Coronary artery (tissue), 2 donors: ENCODE data around the gene ADGRG1.

Source experiments
- DNase-seq: peaks from one replicate; pipeline ENCODE4 v3.0.0-alpha.2; 2017; ENCODE audit warnings: low spot score
- H3K27ac ChIP-seq, 2 donors: fragments of 200-600 bp; sonication (generic); one replicate each; pipeline ENCODE4 v1.5.1; 2016 to 2019
- H3K4me3 ChIP-seq: fragments of 200-600 bp; sonication (generic); 2 replicates; pipeline ENCODE4 v1.5.1; 2016; ENCODE audit warnings: mild to moderate bottlenecking, moderate library complexity
- TF ChIP-seq, protein P1 (sequence below): fragments of 200-600 bp; sonication (generic); IDR thresholded peaks from one replicate; pipeline ENCODE4 v1.5.1; 2019; ENCODE audit warnings: antibody characterized with exemption

Gene ADGRG1

DNA sequence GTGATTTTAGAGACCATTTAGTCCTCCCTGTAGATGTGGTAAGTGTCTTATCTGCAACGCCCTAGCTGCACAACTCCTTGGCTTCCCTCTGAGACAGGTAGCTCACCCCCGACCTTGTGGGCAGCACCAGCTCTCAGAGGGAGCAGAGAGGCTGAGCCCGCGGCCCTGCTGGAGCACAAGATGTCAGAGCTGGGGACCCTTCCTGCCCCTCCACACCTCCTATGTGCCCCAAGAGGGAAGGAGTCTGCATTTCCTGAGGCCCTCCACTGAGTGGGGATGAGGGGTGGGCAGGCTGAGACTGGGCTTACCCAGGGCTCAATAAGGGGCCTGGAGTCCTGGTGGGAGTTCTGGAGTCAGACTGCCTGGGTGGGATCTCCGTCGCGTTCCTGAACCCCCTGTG lies 12.2 kb upstream of the ADGRG1 start:
- peak; percentile 41 for DNase-seq
- H3K4me3 ChIP-seq: no peak overlapping the region
- H3K27ac ChIP-seq: no peak overlapping the region
- TF ChIP-seq, protein P1, sequence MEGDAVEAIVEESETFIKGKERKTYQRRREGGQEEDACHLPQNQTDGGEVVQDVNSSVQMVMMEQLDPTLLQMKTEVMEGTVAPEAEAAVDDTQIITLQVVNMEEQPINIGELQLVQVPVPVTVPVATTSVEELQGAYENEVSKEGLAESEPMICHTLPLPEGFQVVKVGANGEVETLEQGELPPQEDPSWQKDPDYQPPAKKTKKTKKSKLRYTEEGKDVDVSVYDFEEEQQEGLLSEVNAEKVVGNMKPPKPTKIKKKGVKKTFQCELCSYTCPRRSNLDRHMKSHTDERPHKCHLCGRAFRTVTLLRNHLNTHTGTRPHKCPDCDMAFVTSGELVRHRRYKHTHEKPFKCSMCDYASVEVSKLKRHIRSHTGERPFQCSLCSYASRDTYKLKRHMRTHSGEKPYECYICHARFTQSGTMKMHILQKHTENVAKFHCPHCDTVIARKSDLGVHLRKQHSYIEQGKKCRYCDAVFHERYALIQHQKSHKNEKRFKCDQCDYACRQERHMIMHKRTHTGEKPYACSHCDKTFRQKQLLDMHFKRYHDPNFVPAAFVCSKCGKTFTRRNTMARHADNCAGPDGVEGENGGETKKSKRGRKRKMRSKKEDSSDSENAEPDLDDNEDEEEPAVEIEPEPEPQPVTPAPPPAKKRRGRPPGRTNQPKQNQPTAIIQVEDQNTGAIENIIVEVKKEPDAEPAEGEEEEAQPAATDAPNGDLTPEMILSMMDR: no peak

DNA sequence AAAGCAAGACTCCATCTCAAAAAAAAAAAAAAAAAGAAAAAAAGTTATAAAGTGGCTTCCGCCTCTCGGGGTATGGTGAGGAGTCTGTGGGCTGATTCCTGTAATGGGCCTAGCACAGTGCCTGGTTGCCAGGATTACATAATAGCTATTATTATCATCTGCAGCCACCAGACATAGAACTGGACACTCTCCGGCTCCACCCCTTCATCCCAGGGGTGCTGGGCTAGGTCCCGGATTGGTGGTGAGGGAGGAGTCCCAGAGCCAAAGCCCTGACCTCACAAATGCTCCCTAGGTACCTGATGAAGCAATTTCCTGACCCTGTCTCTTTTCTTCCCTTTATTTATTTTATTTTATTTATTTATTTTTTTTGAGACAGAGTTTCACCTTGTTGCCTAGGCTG lies 11.6 kb upstream of the ADGRG1 start:
- peak; percentile 47 for DNase-seq
- TF ChIP-seq, protein P1: no peak
- Histone ChIP-seq H3K27ac (no peak overlapping the region), H3K4me3 (no peak overlapping the region)

DNA sequence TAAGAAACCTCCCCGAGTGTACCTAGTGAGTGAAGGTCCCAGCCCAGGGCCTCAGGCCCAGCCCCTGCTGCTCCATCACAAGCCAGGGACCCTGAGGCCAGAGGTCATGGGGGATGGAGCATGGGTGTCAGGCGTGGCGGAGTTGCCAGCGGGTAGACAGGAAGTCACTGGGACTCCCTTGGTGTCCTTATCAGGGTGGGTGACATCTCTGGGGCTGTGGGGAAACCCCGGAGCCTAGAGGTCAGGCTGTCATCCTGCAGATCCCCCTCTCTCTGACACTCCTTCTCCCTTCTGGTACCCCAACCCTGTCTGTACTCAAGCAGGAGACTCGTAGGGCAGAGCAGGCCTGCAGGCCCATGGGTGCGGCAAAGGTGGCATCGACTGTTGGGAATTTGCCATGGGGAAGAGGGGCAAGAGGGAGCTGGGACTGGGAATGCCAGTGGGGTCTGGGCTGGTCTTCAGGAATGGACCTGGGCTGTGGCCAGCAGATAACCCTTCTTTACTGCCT lies 10.8 kb upstream of the ADGRG1 start:
- Histone ChIP-seq H3K27ac (no peak overlapping the region), H3K4me3 (no peak overlapping the region)
- TF ChIP-seq, protein P1: no peak
- DNase-seq: peak; percentile 64

DNA sequence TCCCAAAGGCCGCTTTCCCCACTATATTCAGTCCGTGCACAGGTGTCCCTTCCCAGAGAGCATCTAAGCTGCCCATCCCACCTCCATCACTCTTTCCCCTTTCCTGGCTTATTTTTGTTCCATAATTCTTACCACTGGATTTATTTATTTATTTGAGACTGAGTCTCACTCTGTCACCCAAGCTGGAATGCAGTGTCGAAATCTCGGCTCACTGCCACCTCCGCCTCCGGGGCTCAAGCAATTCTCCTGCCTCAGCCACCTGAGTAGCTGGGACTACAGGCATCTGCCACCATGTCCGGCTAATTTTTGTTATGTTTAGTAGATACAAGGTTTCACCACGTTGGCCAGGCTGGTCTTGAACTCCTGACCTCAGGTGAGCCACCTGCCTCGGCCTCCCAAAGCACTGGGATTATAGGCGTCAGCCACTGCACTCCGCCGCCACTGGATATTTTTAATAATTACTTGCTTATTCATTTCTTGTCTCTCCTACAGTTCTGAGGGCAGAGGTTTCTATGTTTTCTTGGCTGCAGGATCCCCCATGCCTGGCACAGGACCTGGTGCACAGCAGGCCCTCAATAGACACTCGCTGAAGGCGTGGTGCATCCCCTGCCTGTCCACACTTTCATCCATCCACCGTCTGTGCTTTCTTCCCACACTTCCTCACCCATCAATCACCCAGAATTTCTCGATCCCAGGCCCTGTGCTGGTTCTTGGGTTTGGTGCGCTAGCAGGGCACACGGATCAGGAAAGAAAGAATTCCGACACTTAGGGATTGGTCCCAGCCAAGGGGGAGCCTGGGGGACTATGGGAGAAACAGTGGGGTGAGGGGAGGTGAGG lies 9.9 kb upstream of the ADGRG1 start:
- Histone ChIP-seq H3K4me3 (no peak overlapping the region), H3K27ac (no peak overlapping the region)
- TF ChIP-seq, protein P1: no peak
- peak; percentile 60 for DNase-seq

DNA sequence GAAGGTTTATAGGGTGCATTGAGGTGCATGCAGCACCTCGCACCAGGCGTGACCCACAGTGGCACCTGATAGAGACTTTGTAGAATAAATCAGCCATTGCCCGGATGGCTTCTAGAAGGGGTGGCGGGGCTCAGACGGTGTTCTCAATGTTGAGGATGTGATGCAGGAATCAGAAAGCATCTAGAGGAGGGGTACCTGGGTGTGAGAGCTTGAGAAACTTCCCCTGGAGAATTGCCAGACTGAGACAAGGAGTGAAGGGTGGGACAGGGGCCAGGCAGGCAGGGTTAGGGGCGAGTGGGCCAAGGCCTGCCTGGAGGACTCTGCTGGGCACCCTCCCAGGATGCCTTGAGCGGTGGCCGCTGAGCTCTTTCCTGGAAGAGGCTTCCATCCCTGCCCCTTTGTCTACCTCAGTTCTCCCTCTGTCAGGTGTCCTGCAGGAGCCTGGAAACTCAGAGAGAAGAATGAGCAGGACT lies 9.3 kb upstream of the ADGRG1 start:
- TF ChIP-seq, protein P1: no peak
- no peak overlapping the region for H3K27ac ChIP-seq
- no peak overlapping the region for H3K4me3 ChIP-seq
- peak; percentile 58 for DNase-seq

DNA sequence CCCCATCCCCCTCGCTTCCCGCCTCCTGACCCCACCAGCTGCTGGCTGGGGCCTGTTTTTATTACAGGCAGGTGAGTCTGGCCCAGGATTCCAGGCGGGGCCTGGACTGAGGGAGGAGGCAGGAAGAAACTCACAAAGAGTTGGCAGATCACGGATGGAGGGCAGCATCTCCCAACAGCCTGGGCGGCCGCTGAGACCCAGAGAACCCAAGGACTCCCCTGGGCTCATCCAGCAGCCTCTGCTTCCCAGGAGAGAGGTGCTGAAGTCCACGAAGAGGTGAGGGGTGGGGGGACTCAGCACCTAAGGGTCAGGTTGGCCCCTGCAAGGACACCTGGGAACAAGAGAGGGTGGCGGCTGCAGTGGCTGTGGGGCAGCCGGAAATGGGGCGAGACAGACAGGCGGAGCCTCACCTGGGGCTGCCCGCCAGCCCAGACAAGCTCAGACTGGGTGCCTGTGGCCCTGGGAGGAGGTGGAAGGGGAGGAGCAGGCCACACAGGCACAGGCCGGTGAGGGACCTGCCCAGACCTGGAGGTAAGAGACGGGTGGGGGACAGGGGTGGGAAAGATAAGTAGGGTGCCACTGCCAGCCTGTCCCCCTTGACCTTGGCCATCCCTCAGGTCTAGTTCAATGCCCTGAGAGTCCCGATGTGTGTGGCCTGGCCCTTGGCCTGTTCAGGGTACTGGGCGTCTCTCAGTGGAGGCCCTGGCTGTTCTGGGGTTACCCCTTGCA lies 8.7 kb upstream of the ADGRG1 start:
- no peak overlapping the region for H3K4me3 ChIP-seq
- TF ChIP-seq, protein P1: no peak
- DNase-seq: peak; percentile 66
- no peak overlapping the region for H3K27ac ChIP-seq
